Eye (tissue), 1 donor: ENCODE measurements around the gene HBG2.
"Not testable (repeated sequence)": the region's sequence is repeated elsewhere in the genome, so short reads cannot be mapped to it uniquely, and the experiment has no call there.

Source experiments
- DNase-seq: peaks from one replicate; pipeline ENCODE4 v3.0.0-alpha.2; 2015

HBG2 gene

GRCh38 chr11:5280582-5281102 lies 26.1 kb upstream of the HBG2 start:
- peak; percentile 59 for DNase-seq

GRCh38 chr11:5279471-5280090 lies 25.0 kb upstream of the HBG2 start:
- DNase-seq, result no peak

- no peak for DNase-seq
Measured at GRCh38 chr11:5277807-5278382, 23.3 kb upstream of the HBG2 start.

GRCh38 chr11:5276697-5277096 lies 22.1 kb upstream of the HBG2 start:
- no peak for DNase-seq

DNA sequence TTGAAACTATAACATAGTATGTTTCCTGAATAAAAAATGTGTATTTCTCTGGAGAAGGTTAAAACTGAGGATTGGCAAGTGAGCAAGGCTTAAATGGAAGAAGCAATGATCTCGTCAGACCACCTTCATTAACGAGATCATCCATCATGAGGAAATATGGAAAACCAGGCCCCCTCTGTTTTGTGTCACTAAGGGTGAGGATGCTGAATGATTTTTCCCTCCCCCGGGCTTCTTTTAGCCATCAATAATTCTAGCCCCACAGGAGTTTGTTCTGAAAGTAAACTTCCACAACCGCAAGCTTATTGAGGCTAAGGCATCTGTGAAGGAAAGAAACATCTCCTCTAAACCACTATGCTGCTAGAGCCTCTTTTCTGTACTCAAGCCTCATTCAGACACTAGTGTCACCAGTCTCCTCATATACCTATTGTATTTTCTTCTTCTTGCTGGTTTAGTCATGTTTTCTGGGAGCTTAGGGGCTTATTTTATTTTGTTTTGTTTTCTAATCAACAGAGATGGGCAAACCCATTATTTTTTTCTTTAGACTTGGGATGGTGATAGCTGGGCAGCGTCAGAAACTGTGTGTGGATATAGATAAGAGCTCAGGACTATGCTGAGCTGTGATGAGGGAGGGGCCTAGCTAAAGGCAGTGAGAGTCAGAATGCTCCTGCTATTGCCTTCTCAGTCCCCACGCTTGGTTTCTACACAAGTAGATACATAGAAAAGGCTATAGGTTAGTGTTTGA lies 21.0 kb upstream of the HBG2 start:
- DNase-seq, result no peak

DNA sequence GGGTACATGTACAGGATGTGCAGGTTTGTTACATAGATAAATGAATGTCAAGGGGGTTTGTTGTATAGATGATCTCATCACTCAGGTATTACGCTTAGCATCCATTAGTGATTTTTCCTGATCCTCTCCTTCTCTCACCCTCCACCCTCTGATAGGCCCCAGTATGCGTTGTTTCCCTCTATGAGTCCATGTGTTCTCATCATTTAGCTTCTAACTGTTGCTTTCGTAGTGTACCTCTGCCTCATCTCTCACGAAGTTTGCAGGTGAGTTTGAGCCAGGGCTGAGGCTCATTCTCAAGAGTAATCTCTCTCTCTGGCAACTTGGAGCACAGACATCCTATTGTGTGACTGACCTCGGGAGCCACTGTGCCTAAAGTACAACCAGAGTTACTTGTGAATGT lies 19.8 kb upstream of the HBG2 start:
- no peak for DNase-seq

DNA sequence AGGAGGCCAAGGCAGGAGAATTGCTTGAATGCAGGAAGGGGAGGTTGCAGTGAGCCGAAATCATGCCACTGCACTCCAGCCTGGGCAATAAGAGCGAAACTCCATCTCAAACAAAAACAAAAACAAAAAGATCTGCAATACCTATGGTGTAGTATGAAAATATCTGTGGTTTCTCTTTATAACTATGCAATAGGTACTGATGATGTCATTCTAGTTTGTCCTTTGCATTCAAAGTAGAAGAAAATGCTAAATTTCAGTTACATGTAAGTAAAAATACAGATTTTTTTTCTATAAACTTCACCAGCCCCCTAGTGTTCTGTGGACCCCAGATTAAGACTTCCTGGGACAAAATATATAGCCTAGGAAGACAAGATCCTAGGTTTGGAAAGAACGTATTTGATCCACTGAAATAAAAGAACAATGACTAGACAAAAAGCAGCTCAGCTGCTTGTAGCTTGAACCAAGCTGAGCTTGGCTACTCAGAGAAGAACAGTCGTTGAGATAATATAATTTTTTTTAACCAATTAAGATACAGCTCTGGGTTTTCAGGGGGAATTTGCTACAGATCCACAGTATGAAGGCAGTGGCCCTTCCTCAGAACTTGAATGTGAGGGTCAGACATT lies 17.9 kb upstream of the HBG2 start:
- DNase-seq, result no peak

DNA sequence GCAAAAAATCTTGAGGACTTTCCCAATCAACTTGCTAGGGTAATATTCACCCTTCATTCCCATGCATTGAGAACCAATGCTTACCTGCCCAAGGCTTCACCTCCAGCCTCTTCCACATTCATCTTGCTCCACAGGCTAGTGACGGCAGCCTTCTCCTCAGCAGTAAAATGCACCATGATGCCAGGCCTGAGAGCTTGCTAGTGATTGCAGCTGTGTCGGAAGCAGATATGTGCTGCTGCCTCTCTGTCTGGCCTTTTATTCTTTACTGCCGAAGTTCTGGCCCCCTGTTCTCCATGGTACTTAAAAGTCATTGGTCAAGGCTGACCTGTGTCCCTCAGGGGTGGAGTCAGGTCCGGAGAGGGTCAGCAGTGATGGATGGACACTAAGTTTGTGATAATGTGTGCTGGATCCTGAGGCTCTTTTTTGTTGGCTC lies 15.2 kb upstream of the HBG2 start, which contains the start of gene HBE1:
Gene HBE1 (minus strand): TSS at position 231 of the 433 bp plus-strand sequence. CDS start 55 bp downstream, at position 176.
- DNase-seq, result no peak

- no peak for DNase-seq
Measured at GRCh38 chr11:5267033-5267563, 12.5 kb upstream of the HBG2 start.

- DNase-seq, result no peak
Measured at GRCh38 chr11:5266609-5267008, 12.0 kb upstream of the HBG2 start.

DNA sequence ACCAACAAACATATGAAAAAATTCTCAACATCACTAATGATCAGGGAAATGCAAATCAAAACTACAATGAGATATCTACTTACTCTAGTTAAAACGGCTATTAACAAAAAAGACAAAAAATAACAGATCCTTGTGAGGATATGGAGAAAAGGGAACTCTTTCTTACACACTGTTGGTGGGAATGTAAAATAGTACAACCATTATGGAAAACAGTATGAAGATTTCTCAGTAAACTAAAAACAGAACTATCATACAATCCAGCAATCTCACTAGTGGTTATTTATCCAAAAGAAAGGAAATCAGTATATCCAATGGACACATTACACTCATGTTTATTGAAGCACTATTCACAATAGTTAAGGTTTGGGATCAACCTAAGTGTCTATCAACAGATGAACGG lies 11.3 kb upstream of the HBG2 start:
- no peak for DNase-seq

DNA sequence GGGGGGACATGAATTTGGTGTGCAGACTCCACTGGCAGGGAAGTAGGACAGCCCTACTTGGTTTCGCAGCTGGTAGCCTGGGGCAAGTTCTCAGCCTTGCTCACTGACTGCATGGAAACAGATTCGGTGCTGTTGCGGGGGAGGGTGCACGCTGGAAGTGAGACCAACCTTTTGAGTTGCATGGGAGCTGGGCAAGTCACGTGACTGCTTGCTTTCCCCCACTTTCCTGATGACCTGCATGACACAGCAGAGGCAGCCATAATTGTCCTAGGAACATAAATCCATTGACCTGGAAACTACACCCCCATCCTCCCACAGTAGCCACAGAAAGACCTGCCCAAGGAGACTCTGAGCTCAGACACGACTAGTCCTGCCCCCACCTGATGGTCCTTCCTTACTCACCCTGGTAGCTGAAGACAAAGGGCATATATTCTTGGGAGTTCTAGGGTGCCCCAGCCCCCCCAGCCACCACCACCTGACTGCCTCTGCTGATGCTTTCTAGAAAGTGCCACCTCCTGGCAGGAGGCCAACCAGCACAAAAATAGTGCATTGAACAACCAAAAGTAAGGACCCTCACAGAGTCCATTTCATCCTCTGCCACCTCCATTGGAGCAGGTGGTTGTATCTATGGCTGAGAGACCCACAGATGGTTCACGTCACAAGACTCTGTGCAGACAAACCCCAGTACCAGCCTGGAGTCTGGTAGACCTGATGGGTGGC lies 4.1 kb upstream of the HBG2 start:
- no peak for DNase-seq

DNA sequence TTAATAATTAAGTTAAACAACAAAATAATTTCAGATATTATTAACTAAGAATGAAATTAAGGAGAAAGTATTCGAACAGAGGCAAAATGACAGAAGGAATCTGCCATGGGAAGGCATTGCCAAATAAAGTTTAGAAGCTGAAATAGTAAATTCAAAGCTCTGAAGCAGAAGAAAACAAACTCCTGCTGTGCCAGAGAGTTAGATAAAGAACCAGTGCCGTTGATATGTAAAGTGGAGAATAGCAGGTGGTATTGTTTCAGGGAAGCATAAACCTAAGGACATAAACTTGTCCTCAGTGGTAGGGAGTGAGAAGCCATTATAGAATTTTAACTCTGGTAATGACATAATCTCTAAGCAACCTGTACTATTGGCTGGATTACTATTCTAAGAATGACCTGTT lies 2.7 kb upstream of the HBG2 start:
- DNase-seq, result no peak

GRCh38 chr11:5254023-5254422 lies 558 bp downstream of the HBG2 start:
- not testable (repeated sequence) for DNase-seq

- not testable (repeated sequence) for DNase-seq
Measured at GRCh38 chr11:5253440-5253839, 1.1 kb downstream of the HBG2 start.

- DNase-seq, result no peak
Measured at GRCh38 chr11:5252919-5253265, 1.7 kb downstream of the HBG2 start.

DNA sequence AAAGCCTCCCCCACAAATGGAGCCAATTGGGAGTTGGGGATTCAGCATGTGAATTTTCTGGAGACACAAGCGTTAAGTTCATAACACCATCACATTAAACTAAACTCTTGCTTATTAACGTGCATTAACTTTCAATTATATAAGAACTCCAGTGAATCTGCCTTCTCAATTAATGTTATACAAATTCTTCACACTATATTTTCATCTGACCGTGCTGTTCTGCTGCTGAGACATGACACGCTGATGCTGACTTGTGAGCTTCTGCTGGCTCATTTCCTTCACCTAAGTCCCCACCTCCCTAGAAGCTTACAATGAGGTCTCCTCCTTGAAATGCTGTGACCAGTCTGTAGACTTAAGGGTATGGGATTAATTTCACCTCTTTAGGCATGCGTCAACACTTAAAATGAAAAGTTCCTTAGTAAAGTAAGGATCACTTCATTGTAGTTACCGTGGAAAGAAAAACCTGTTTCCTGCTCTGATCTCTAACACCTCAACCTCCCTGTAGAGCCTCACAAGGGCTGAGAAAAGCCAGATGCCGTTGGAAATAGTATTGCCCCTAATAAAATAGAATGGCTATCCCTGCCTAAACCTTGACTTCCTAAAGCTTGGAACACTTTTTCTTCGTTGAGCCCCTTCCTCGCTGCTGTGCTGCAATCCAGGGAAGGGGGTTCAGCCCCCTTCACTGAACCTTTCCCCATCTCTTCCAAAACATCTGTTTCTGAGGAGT lies 2.2 kb downstream of the HBG2 start:
- no peak for DNase-seq

DNA sequence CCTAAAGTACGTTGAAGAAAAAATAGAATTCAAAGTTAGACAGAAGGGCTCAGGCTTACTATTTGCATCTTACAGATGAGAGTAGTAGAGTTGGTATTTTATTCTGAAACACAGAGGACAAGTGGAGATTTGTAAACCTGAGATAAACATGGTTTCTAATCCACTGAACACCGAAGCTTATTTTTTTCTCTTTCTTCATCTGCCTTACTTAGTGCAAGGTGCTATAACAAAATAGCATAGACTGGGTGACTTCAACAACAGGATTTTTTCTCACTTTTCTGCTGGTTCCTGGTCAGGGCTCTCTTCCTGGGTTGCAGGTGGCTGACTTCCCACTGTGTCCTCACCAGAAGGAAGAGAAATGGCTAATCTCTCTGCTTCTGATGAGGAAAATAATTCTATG lies 2.8 kb downstream of the HBG2 start:
- DNase-seq, result no peak

- no peak for DNase-seq
Measured at GRCh38 chr11:5250543-5251204, 3.9 kb downstream of the HBG2 start.

- not testable (repeated sequence) for DNase-seq
Measured at GRCh38 chr11:5249807-5250396, 4.7 kb downstream of the HBG2 start, which contains the start of gene HBG1. TSS of gene HBG1 (minus strand) at chr11:5249857. CDS start at chr11:5249804, 53 bp downstream.

DNA sequence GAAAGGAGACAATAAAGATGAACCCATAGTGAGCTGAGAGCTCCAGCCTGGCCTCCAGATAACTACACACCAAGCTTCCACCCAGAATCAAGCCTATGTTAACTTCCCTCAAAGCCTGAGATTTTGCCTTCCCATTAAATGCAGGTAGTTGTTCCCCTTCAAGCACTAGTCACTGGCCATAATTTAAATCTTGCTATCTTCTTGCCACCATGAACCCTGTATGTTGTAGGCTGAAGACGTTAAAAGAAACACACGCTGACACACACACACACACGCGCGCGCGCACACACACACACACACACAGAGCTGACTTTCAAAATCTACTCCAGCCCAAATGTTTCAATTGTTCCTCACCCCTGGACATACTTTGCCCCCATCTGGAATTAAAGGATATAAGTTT lies 6.1 kb downstream of the HBG2 start:
- not testable (repeated sequence) for DNase-seq
